ENCODE measurements around the gene TRIM26. TPM values are rescaled to one million over a fixed set of nuclear protein-coding genes. Genes with fewer than 3 reads are reported as not detected.

Gene TRIM26
- total RNA-seq, 4 donors from 2014 or later, result 22.8 to 30.9 (median 25.1) TPM

- peaks cover 0 to 43% of the 10 kb centered on the region in 2 donors for H3K36me3 ChIP-seq
- intact Hi-C loops (cut with DNase I; ENCODE audit: low total_unique reads), result no loop called here
- ATAC-seq, result no peak
These were observed 12.5 kb downstream of the TRIM26 start for GRCh38 chr6:30200551-30201281.

GRCh38 chr6:30198166-30199084 lies 14.8 kb downstream of the TRIM26 start:
- in situ Hi-C loops (cut with MboI; ENCODE audit: low sequenced_read_pairs in 4 of 4) (no loop called here), intact Hi-C loops (cut with DNase I; ENCODE audit: low total_unique reads) (no loop called here)
- H3K4me3 ChIP-seq, result no peak overlapping the region

More at GRCh38 chr6:30200551-30201281, 12.5 kb downstream of the TRIM26 start:
- TF ChIP-seq POLR2A (IDR thresholded peaks at IDR 0.05), result no peak
- no peak for TF ChIP-seq CTCF (IDR thresholded peaks at IDR 0.05 in 4 of 5, conservative IDR thresholded peaks at IDR 0.05 in 1 of 5)
- Histone ChIP-seq H3K27ac (no peak overlapping the region), H3K27me3 (no peaks in the 10 kb centered on the region), H3K9me3 (no peaks in the 10 kb centered on the region), H3K4me1 (peaks cover 0 to 4% of the 10 kb centered on the region in 2 donors), H3K4me3 (no peak overlapping the region)
- in situ Hi-C loops (cut with MboI; ENCODE audit: low sequenced_read_pairs in 4 of 4), result no loop called here
- DNase-seq, result no peak

GRCh38 chr6:30196376-30196775 lies 16.8 kb downstream of the TRIM26 start:
- H3K4me3 ChIP-seq, result no peak overlapping the region
- TF ChIP-seq CTCF (IDR thresholded peaks at IDR 0.05 in 4 of 5, conservative IDR thresholded peaks at IDR 0.05 in 1 of 5) (no peak), POLR2A (IDR thresholded peaks at IDR 0.05) (no peak)
- DNase-seq, result no peak
- H3K4me1 ChIP-seq, result no peaks in the 10 kb centered on the region
- H3K27ac ChIP-seq, result no peak overlapping the region
- ATAC-seq, result no peak
- intact Hi-C loops (cut with DNase I; ENCODE audit: low total_unique reads), result no loop called here
- H3K9me3 ChIP-seq, result no peaks in the 10 kb centered on the region
- peaks cover 0 to 64% of the 10 kb centered on the region in 2 donors for H3K36me3 ChIP-seq
- no peaks in the 10 kb centered on the region for H3K27me3 ChIP-seq
- in situ Hi-C loops (cut with MboI; ENCODE audit: low sequenced_read_pairs in 4 of 4), result no loop called here

More at GRCh38 chr6:30198166-30199084, 14.8 kb downstream of the TRIM26 start:
- no peaks in the 10 kb centered on the region for H3K9me3 ChIP-seq
- no peak for TF ChIP-seq POLR2A (IDR thresholded peaks at IDR 0.05)
- no peak for TF ChIP-seq CTCF (IDR thresholded peaks at IDR 0.05 in 4 of 5, conservative IDR thresholded peaks at IDR 0.05 in 1 of 5)
- H3K27me3 ChIP-seq, result no peaks in the 10 kb centered on the region
- peaks cover 0 to 55% of the 10 kb centered on the region in 2 donors for H3K36me3 ChIP-seq
- DNase-seq (no peak), ATAC-seq (no peak)
- H3K4me1 ChIP-seq, result peaks cover 0 to 4% of the 10 kb centered on the region in 2 donors
- no peak overlapping the region for H3K27ac ChIP-seq

- no peak for DNase-seq
- TF ChIP-seq CTCF (IDR thresholded peaks at IDR 0.05 in 4 of 5, conservative IDR thresholded peaks at IDR 0.05 in 1 of 5), result no peak
- ATAC-seq, result no peak
- H3K9me3 ChIP-seq, result no peaks in the 10 kb centered on the region
- in situ Hi-C loops (cut with MboI; ENCODE audit: low sequenced_read_pairs in 4 of 4) (no loop called here), intact Hi-C loops (cut with DNase I; ENCODE audit: low total_unique reads) (no loop called here)
- H3K27me3 ChIP-seq, result no peaks in the 10 kb centered on the region
- peaks cover 0 to 64% of the 10 kb centered on the region in 2 donors for H3K36me3 ChIP-seq
- H3K4me1 ChIP-seq, result no peaks in the 10 kb centered on the region
- no peak overlapping the region for H3K4me3 ChIP-seq
- no peak overlapping the region for H3K27ac ChIP-seq
These were observed 17.3 kb downstream of the TRIM26 start for GRCh38 chr6:30195951-30196350.

All from gastrocnemius medialis (tissue), 4 donors.